Hepatocyte (in vitro differentiated cells): ENCODE measurements around the gene FAM117B. TPM values are rescaled to one million over a fixed set of nuclear protein-coding genes. Genes with fewer than 3 reads are reported as not detected.

Experiments
- DNase-seq: peaks from one replicate; pipeline ENCODE4 v3.0.0-alpha.2; 2016; ENCODE audit warnings: low spot score
- H2AFZ ChIP-seq: fragments of 200-600 bp; sonication (generic); 2 replicates; pipeline ENCODE4 v1.6.0; 2016; ENCODE audit warnings: antibody characterized with exemption, mild to moderate bottlenecking
- H3K27ac ChIP-seq: fragments of 200-600 bp; sonication (generic); 2 replicates; pipeline ENCODE4 v1.5.1; 2016; ENCODE audit warnings: mild to moderate bottlenecking
- H3K27me3 ChIP-seq: fragments of 200-600 bp; sonication (generic); 2 replicates; pipeline ENCODE4 v1.6.1; 2016
- H3K36me3 ChIP-seq: fragments of 200-600 bp; sonication (generic); replicated peaks from 2 replicates; pipeline ENCODE4 v1.5.1; 2016; ENCODE audit warnings: low read depth; ENCODE audit not compliant: insufficient read depth
- H3K4me1 ChIP-seq: fragments of 200-600 bp; sonication (generic); 2 replicates; pipeline ENCODE4 v1.5.1; 2016; ENCODE audit warnings: mild to moderate bottlenecking, moderate library complexity; ENCODE audit not compliant: insufficient read depth
- H3K4me2 ChIP-seq: fragments of 200-600 bp; sonication (generic); 2 replicates; pipeline ENCODE4 v1.6.0; 2016
- H3K4me3 ChIP-seq: fragments of 200-600 bp; sonication (generic); 2 replicates; pipeline ENCODE4 v1.5.1; 2016; ENCODE audit warnings: mild to moderate bottlenecking
- H3K79me2 ChIP-seq: fragments of 200-600 bp; sonication (generic); 2 replicates; pipeline ENCODE4 v1.6.0; 2017; ENCODE audit warnings: mild to moderate bottlenecking
- H3K9me2 ChIP-seq: fragments of 200-600 bp; sonication (generic); replicated peaks from 2 replicates; pipeline ENCODE4 v1.6.0; 2017; ENCODE audit warnings: mild to moderate bottlenecking; ENCODE audit not compliant: insufficient read depth
- H3K9me3 ChIP-seq: fragments of 200-600 bp; sonication (generic); 2 replicates; pipeline ENCODE4 v1.5.1; 2016; ENCODE audit warnings: low read depth, mild to moderate bottlenecking
- H4K20me1 ChIP-seq: fragments of 200-600 bp; sonication (generic); 2 replicates; pipeline ENCODE4 v1.6.0; 2016; ENCODE audit warnings: mild to moderate bottlenecking; ENCODE audit not compliant: insufficient read depth, poor library complexity, severe bottlenecking
- CTCF ChIP-seq: fragments of 200-600 bp; sonication (generic); IDR thresholded peaks from 2 replicates; pipeline ENCODE4 v1.5.1; 2016; ENCODE audit warnings: antibody characterized with exemption, mild to moderate bottlenecking; ENCODE audit not compliant: poor library complexity
- EZH2 ChIP-seq: fragments of 200-600 bp; sonication (generic); IDR thresholded peaks from 2 replicates; pipeline ENCODE4 v1.6.1; 2016; ENCODE audit warnings: antibody characterized with exemption, mild to moderate bottlenecking, borderline replicate concordance
- EZH2phosphoT487 ChIP-seq: fragments of 200-600 bp; sonication (generic); IDR thresholded peaks from one replicate; pipeline ENCODE4 v1.6.1; 2018; ENCODE audit warnings: antibody characterized with exemption, mild to moderate bottlenecking, low read depth, moderate library complexity; ENCODE audit not compliant: unreplicated experiment, severe bottlenecking
- WGBS: methylation state at CpG from one replicate; pipeline ENCODE4 v1.1.6; 2016; ENCODE audit warnings: low lambda C conversion rate; ENCODE audit errors: missing lambda C conversion rate; 5-methylcytosine and 5-hydroxymethylcytosine counted together
- polyA plus RNA-seq: library from polyadenylated mRNA; unstranded; fragments of >200 nt; fragmentation: Nextera tagmentation; extraction: Ambion mirVana; gene quantifications from 2 replicates; pipeline ENCODE4 v1.2.1, GENCODE V29; 2016
- total RNA-seq: library from RNA; depleted of rRNA; stranded (reverse); fragments of >200 nt; gene quantifications from 2 replicates; pipeline ENCODE4 v1.2.3, GENCODE V29; 2014

The FAM117B gene
- total and polyA plus RNA-seq, 2 experiments from 2014 or later, result 9.0 to 13.8 TPM

GRCh38 chr2:202628646-202629198, 6.0 kb upstream of the FAM117B start:
- Histone ChIP-seq H3K4me3 (no peak overlapping the region), H3K79me2 (no peaks in the 10 kb centered on the region), H3K36me3 (no peaks in the 10 kb centered on the region), H3K9me3 (no peaks in the 10 kb centered on the region), H3K4me1 (no peaks in the 10 kb centered on the region), H3K4me2 (no peak overlapping the region), H3K27me3 (no peaks in the 10 kb centered on the region), H2AFZ (no peak overlapping the region), H3K27ac (no peak overlapping the region), H3K9me2 (no peaks in the 10 kb centered on the region), H4K20me1 (no peaks in the 10 kb centered on the region)
- TF ChIP-seq EZH2phosphoT487 (no peak), CTCF (no peak), EZH2 (no peak)
- 87% methylated on average over 3 of the region's 3 CpGs for WGBS
- DNase-seq, result no peak

- no peaks in the 10 kb centered on the region for H3K36me3 ChIP-seq
- H4K20me1 ChIP-seq, result no peaks in the 10 kb centered on the region
- H3K27ac ChIP-seq, result no peak overlapping the region
- H3K79me2 ChIP-seq, result peaks cover 15% of the 10 kb centered on the region
- H3K9me3 ChIP-seq, result no peaks in the 10 kb centered on the region
- DNase-seq, result no peak
- H3K9me2 ChIP-seq, result no peaks in the 10 kb centered on the region
- no peak overlapping the region for H2AFZ ChIP-seq
- WGBS, result 83% methylated on average over 4 of the region's 4 CpGs
- peaks cover 12% of the 10 kb centered on the region for H3K4me1 ChIP-seq
- H3K4me2 ChIP-seq, result no peak overlapping the region
- H3K27me3 ChIP-seq, result no peaks in the 10 kb centered on the region
- no peak overlapping the region for H3K4me3 ChIP-seq
- TF ChIP-seq EZH2, result no peak
- TF ChIP-seq CTCF, result no peak
- no peak for TF ChIP-seq EZH2phosphoT487
Measured at GRCh38 chr2:202632682-202633290, 2.0 kb upstream of the FAM117B start.

- no peaks in the 10 kb centered on the region for H3K36me3 ChIP-seq
- H3K27me3 ChIP-seq, result no peaks in the 10 kb centered on the region
- H3K4me3 ChIP-seq, result no peak overlapping the region
- no peak overlapping the region for H2AFZ ChIP-seq
- 96% methylated on average over 19 of the region's 19 CpGs for whole genome bisulfite sequencing
- no peaks in the 10 kb centered on the region for H3K9me2 ChIP-seq
- H3K4me2 ChIP-seq, result no peak overlapping the region
- H3K9me3 ChIP-seq, result no peaks in the 10 kb centered on the region
- TF ChIP-seq CTCF (no peak), EZH2phosphoT487 (no peak), EZH2 (no peak)
- peak overlapping the region; percentile 60 for H3K27ac ChIP-seq
- no peak for DNase-seq
- no peaks in the 10 kb centered on the region for H4K20me1 ChIP-seq
- peaks cover 22% of the 10 kb centered on the region for H3K79me2 ChIP-seq
- peaks cover 13% of the 10 kb centered on the region for H3K4me1 ChIP-seq
Measured at GRCh38 chr2:202633470-202633869, 1.3 kb upstream of the FAM117B start.
